Ishikawa (cell line): ENCODE results near the gene CAPG.
A peak's percentile ranks its signal among the peaks of the same experiment; 100 is the strongest.

Experiments used
- CEBPB ChIP-seq: IDR thresholded peaks from 2 replicates; pipeline ENCODE4 v1.6.1; 2012
- CREB1 ChIP-seq: IDR thresholded peaks from 2 replicates; pipeline ENCODE4 v1.6.1; 2012; ENCODE audit warnings: low read depth
- EGR1 ChIP-seq: IDR thresholded peaks from 2 replicates; pipeline ENCODE4 v1.6.1; 2012
- EP300 ChIP-seq: IDR thresholded peaks from 2 replicates; pipeline ENCODE4 v1.6.1; 2012; ENCODE audit warnings: borderline replicate concordance
- FOXM1 ChIP-seq: IDR thresholded peaks from 2 replicates; pipeline ENCODE4 v1.6.1; 2012; ENCODE audit warnings: low read depth, borderline replicate concordance
- MAX ChIP-seq: IDR thresholded peaks from 2 replicates; pipeline ENCODE4 v1.6.1; 2012
- NFIC ChIP-seq: IDR thresholded peaks from 2 replicates; pipeline ENCODE4 v1.6.1; 2012
- RAD21 ChIP-seq: IDR thresholded peaks from 2 replicates; pipeline ENCODE4 v1.6.1; 2012; ENCODE audit warnings: low read depth
- REST ChIP-seq: IDR thresholded peaks from 2 replicates; pipeline ENCODE4 v1.6.1; 2012; ENCODE audit warnings: low read depth, mild to moderate bottlenecking
- TAF1 ChIP-seq: IDR thresholded peaks from 2 replicates; pipeline ENCODE4 v1.6.1; 2012; ENCODE audit warnings: low read depth, mild to moderate bottlenecking
- TCF12 ChIP-seq: IDR thresholded peaks from 2 replicates; pipeline ENCODE4 v1.6.1; 2012; ENCODE audit warnings: low read depth
- TEAD4 ChIP-seq: IDR thresholded peaks from 2 replicates; pipeline ENCODE4 v1.6.1; 2012
- USF1 ChIP-seq: IDR thresholded peaks from 2 replicates; pipeline ENCODE4 v1.6.1; 2012
- YY1 ChIP-seq: IDR thresholded peaks from 2 replicates; pipeline ENCODE4 v1.6.1; 2012; ENCODE audit warnings: low read depth
- ZBTB7A ChIP-seq: IDR thresholded peaks from 2 replicates; pipeline ENCODE4 v1.6.1; 2012; ENCODE audit warnings: low read depth

Gene CAPG

DNA sequence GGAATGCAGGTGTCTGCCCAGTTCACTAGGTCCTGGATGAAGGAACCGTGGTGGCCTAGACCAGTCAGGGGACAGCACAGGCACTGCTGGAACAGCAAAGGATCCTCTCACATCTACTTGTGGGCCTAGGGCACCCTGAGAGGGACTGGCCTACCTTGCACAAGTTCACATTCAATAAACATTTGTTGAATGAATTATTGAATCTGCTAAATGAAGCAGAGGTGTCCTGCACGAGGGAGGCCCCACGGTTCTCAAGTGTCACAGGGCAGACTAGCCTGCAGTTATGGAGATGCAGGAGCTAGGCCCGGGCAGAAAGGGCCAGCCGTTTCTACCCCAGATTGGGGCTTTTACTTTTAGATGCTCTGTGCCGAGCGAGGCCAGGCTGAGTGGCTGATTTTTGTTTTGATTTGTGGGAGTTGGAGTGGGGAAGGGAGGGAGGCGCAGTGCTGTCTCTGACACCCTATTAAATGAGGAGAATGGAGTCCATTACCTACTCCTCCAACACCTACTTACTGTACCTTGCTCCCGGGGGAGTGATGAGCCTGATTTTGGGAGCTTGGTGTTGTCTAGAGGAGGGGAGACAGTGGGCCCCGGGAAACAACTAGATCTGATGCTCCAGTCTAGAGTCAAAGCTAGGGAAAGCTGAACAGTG, 26.8 kb upstream of the CAPG start:
- TF ChIP-seq MAX (peak; percentile 38; the same call in 1 of the 2 replicates), TEAD4 (peak; percentile 19; the same call in 1 of the 2 replicates), CEBPB (no peak)

DNA sequence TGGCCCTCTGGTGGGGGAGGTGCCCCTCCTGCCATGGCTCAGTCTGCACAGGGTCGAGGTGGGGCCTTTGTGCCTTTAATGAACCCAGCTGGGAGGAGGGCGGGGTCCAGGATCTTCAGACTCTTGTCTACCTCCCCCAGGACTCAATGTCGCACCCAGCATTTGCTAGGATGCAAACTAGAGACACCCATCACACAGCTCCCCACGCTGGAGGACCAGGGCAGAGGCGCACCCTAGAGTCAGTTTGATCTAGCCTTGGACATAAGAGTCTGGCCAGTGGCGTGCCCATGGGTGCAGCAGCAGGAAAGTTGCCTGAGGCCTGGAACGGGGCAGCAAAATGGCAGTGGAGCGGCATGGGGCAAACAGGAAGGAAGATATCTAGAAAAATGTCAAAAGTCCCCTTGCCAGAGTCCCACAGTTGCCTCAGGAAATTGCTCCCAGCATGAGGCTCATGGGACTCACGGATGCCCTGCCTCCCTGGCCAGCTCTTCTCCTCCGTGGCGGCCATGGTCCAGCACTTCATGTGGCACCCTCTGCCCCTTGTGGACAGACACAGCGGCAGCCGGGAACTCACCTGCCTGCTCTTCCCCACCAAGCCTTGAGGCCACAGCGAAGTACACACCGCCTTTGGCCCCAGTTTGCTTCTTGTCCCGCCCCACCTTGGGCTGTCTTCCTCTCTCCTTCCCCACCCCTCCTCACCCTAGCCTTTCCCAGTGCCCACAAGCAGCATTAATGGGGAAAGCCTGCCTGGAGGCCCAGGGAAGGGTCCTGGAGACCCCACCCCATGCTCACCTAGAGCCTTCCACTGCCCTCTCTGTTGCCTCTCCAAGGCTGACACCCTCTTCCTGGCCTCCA, 26.0 kb upstream of the CAPG start:
- TF ChIP-seq ZBTB7A (peak; percentile 97), YY1 (0 out of 2 replicates have a peak, but pooled peaks have one; percentile 17), TCF12 (no peak)

DNA sequence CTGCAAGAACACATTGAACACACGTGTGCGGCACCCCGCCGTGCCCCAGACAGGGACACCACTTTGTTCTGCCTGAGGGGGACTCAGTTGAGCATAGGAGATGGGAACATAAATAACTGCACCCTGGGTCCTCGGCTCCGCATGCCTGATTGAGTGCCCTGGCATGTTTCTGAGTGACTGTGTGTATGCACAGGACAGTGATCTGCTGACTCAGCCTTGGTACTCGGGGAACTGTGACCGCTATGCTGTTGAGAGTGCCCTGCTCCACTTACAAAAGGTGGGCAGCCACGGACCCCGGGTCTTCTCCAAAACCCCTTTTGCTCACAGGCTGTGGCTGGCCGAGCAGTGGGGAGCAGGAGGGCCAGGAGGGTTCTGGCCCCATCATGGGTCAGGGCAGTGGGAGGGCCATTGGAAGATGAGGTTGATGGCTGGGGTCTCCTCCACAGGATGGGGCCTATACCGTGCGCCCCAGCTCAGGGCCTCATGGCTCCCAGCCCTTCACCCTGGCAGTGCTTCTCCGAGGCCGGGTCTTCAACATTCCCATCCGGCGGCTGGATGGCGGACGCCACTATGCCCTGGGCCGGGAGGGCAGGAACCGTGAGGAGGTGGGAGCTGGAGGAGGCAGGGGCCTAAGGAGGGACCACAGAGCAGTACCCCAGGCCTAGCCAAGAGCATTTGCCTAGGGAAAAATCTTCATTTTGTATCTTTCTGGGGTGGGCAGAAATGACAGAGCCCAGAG, 25.2 kb upstream of the CAPG start:
- TF ChIP-seq TAF1: no peak
- no peak for TF ChIP-seq TEAD4
- no peak for TF ChIP-seq CEBPB
- TF ChIP-seq EP300: no peak

GRCh38 chr2:85434696-85435095, 24.5 kb upstream of the CAPG start:
- TF ChIP-seq YY1: no peak

GRCh38 chr2:85433511-85434089, 23.4 kb upstream of the CAPG start:
- TF ChIP-seq CEBPB (no peak), ZBTB7A (0 out of 2 replicates have a peak, but pooled peaks have one; percentile 3)

DNA sequence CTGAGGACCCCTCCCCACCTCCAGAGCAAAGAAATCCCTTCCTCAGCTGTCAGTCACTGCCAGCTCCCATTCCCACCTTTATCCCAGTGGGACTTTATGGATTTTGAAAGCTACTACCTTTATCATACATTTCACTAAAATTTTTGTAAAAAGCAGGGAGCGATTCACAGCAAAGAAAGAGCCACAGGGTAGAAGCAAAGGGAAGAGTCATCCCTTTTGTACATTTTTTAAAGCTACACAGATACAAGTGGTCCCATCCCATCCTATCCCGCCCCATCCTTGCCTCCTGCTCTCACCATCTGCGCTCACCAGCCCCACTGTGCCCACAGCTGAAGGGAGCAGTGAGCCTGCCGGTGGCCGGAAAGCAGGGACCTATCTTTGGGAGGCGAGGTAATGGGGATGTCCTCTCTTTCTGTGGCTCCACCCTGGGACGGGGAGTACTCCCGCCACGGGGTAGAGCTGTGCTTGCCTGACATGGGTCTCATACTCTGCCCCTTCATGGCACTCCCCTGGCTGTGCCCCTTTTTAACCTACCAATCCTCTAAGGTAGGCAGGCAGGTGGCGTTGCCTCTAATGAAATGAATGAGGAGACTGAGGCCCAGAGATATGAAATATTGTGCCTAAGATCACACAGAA, 21.5 kb upstream of the CAPG start:
- no peak for TF ChIP-seq REST
- no peak for TF ChIP-seq ZBTB7A
- TF ChIP-seq EP300: no peak
- TF ChIP-seq MAX: no peak
- TF ChIP-seq EGR1: no peak
- TF ChIP-seq USF1: no peak
- TF ChIP-seq YY1: no peak
- no peak for TF ChIP-seq CEBPB
- no peak for TF ChIP-seq TEAD4
- no peak for TF ChIP-seq NFIC
- no peak for TF ChIP-seq CREB1
- no peak for TF ChIP-seq TCF12
- no peak for TF ChIP-seq RAD21
- no peak for TF ChIP-seq FOXM1
- TF ChIP-seq TAF1: no peak

GRCh38 chr2:85430752-85431569, 20.8 kb upstream of the CAPG start:
- no peak for TF ChIP-seq MAX
- no peak for TF ChIP-seq EP300
- no peak for TF ChIP-seq NFIC
